HUES6 (cell line): ENCODE measurements around the gene BHLHE23.

Experiments
- H3K27ac ChIP-seq: 2 replicates; pipeline ENCODE4 v1.7.0; 2013; ENCODE audit warnings: low read depth, mild to moderate bottlenecking, low read length, inconsistent platforms
- H3K27me3 ChIP-seq: 2 replicates; pipeline ENCODE4 v1.6.1; 2013; ENCODE audit warnings: low read length; ENCODE audit not compliant: control insufficient read depth, insufficient read depth
- H3K36me3 ChIP-seq: 2 replicates; pipeline ENCODE4 v1.6.1; 2013; ENCODE audit warnings: low read length; ENCODE audit not compliant: control insufficient read depth, insufficient read depth
- H3K4me1 ChIP-seq: 2 replicates; pipeline ENCODE4 v1.6.1; 2013; ENCODE audit warnings: low read length; ENCODE audit not compliant: control insufficient read depth, insufficient read depth
- H3K4me3 ChIP-seq: 2 replicates; pipeline ENCODE4 v1.5.1; 2013; ENCODE audit warnings: low read depth, low read length
- H3K9ac ChIP-seq: one replicate; pipeline ENCODE4 v1.6.1; 2013; ENCODE audit warnings: mild to moderate bottlenecking, low read length
- H3K9me3 ChIP-seq: 2 replicates; pipeline ENCODE4 v1.6.1; 2013; ENCODE audit warnings: low read depth, low read length; ENCODE audit not compliant: control insufficient read depth, insufficient read depth

The BHLHE23 gene

GRCh38 chr20:63014710-63015109, 7.9 kb upstream of the BHLHE23 start:
- H3K4me1 ChIP-seq, result peaks cover 14% of the 10 kb centered on the region
- no peaks in the 10 kb centered on the region for H3K36me3 ChIP-seq
- H3K9ac ChIP-seq, result no peak overlapping the region
- H3K9me3 ChIP-seq, result peaks cover 8% of the 10 kb centered on the region; the same call in 1 of the 2 replicates
- H3K27me3 ChIP-seq, result peaks cover 83% of the 10 kb centered on the region
- H3K4me3 ChIP-seq, result peak overlapping the region; percentile 19; the same call in 1 of the 2 replicates
- no peak overlapping the region for H3K27ac ChIP-seq

- peak overlapping the region; percentile 19; the same call in 1 of the 2 replicates for H3K4me3 ChIP-seq
- peaks cover 84% of the 10 kb centered on the region for H3K27me3 ChIP-seq
- no peak overlapping the region for H3K27ac ChIP-seq
- peaks cover 8% of the 10 kb centered on the region; the same call in 1 of the 2 replicates for H3K9me3 ChIP-seq
- peaks cover 16% of the 10 kb centered on the region for H3K4me1 ChIP-seq
- no peak overlapping the region for H3K9ac ChIP-seq
- no peaks in the 10 kb centered on the region for H3K36me3 ChIP-seq
Observed at GRCh38 chr20:63014287-63014686, 7.5 kb upstream of the BHLHE23 start.

DNA sequence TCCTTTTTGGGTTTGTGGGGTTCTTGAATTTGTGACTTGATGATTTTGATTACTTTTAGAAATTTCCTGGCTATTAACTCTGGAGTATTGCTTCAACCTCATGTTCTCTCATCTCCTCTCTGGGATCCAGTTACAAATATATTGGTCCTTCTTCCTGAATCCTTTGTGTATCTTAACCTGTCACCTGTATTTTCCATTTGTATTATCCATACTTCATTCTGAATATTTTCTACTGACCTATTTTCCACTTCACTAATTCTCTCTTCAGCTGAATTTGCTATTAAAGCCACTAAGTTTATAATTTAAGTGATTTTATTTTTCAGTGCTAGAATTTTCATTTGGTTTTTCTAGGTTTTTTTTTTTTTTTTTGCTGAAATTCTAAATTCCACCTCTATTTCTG, 6.4 kb upstream of the BHLHE23 start:
- Histone ChIP-seq H3K9me3 (peaks cover 8% of the 10 kb centered on the region; the same call in 1 of the 2 replicates), H3K27ac (no peak overlapping the region), H3K4me1 (peaks cover 26% of the 10 kb centered on the region), H3K36me3 (no peaks in the 10 kb centered on the region), H3K4me3 (no peak overlapping the region), H3K9ac (no peak overlapping the region), H3K27me3 (peaks cover 90% of the 10 kb centered on the region)

- Histone ChIP-seq H3K9me3 (peaks cover 8% of the 10 kb centered on the region; the same call in 1 of the 2 replicates), H3K36me3 (no peaks in the 10 kb centered on the region), H3K9ac (no peak overlapping the region), H3K4me3 (no peak overlapping the region), H3K27ac (no peak overlapping the region), H3K4me1 (peaks cover 34% of the 10 kb centered on the region), H3K27me3 (peaks cover 98% of the 10 kb centered on the region)
Observed at GRCh38 chr20:63011798-63012197, 5.0 kb upstream of the BHLHE23 start.

DNA sequence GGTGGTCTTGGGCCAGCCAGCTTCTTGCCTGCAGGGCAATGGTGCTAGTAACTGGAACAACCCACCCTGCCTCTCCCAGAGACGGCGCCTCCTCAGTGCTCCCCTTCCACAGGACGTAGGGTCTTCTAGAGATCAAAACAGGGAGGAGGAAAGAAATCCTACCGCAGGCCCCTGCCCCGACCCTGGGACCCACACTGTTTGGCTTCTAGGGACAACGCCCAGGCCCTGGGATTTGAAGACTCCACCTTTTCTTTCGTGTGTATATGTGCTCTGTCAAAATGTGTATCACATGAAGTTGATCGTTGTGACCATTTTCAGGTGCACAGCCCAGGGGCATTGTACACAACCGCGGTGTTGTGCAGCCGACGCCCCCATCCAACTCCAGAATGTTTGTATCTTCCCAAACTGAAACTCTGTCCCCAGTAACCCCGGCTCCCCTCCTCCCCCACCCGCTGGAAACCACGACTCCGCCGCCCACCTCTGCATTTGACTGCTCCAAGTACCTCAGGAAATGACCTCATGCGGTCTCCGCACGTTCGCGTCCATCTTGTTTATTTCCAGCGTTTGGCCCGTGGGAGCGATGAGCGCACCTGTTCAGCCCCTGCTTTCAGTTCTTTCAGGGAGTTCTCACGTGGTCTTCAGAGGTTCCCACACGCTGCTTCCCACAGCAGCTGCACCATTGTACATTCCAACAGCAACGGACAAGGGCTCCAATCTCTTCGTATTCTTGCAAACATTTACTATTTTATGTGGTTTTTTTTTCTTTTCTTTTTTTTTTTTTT, 3.4 kb upstream of the BHLHE23 start:
- peaks cover 32% of the 10 kb centered on the region for H3K4me1 ChIP-seq
- peaks cover 8% of the 10 kb centered on the region; the same call in 1 of the 2 replicates for H3K9me3 ChIP-seq
- peak overlapping the region; percentile 48 for H3K4me3 ChIP-seq
- peaks cover 98% of the 10 kb centered on the region for H3K27me3 ChIP-seq
- H3K27ac ChIP-seq, result no peak overlapping the region
- no peak overlapping the region for H3K9ac ChIP-seq
- no peaks in the 10 kb centered on the region for H3K36me3 ChIP-seq

GRCh38 chr20:63009045-63009961, 2.5 kb upstream of the BHLHE23 start:
- Histone ChIP-seq H3K4me1 (peaks cover 35% of the 10 kb centered on the region), H3K27me3 (peaks cover 98% of the 10 kb centered on the region), H3K9ac (no peak overlapping the region), H3K4me3 (peak overlapping the region; percentile 48), H3K9me3 (peaks cover 8% of the 10 kb centered on the region; the same call in 1 of the 2 replicates), H3K36me3 (no peaks in the 10 kb centered on the region), H3K27ac (no peak overlapping the region)

- Histone ChIP-seq H3K4me1 (peaks cover 40% of the 10 kb centered on the region), H3K27me3 (peaks cover 98% of the 10 kb centered on the region), H3K9me3 (peaks cover 8% of the 10 kb centered on the region; the same call in 1 of the 2 replicates), H3K36me3 (no peaks in the 10 kb centered on the region), H3K27ac (no peak overlapping the region), H3K4me3 (peak overlapping the region; percentile 48), H3K9ac (no peak overlapping the region)
Observed at GRCh38 chr20:63008541-63009044, 1.8 kb upstream of the BHLHE23 start.

DNA sequence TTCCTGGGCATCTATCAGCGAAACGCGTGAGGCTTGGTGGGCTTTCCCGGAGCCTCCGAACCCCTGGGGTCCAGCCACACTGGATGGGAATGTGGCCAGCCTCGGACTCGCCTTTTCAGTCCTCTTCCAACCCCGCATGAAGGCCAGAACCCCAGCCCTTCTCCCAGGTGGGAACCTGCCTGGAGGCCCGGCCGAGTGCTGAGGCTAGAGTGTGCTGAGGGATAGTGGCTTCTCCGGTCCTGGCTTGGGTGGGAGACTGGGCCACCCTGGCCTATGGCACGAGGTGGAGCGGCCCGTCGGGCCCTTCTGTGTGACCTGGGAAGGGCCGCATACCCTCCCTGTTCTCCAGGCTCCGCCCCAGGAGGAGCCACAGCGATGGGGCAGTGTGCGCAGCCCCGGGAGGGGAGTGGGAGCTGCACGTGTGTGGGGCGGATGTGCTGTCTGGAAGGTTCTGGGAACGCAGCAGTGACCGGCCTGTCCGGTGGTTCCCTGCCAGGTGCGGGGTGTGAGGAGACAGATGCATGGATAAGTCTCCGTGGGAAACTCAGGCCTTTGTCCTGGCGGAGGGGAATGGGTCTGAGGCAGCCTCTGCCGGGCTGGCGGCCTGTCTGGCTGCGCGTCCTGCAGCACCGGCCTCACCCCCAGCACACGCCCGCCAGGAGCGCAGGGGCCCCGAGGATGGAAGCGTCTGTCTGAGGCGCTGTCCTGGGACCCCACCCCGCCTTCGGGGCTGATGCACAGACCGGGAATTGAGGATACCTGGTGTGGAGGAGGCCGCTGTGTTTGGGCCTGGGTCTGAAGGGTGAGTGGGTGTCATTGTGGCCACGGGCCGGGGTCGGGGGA, 1.1 kb upstream of the BHLHE23 start:
- Histone ChIP-seq H3K4me1 (peaks cover 46% of the 10 kb centered on the region), H3K4me3 (peak overlapping the region; percentile 46), H3K9me3 (peaks cover 4% of the 10 kb centered on the region; the same call in 1 of the 2 replicates), H3K27me3 (peaks cover 98% of the 10 kb centered on the region), H3K36me3 (no peaks in the 10 kb centered on the region), H3K27ac (no peak overlapping the region), H3K9ac (no peak overlapping the region)

- no peaks in the 10 kb centered on the region for H3K9me3 ChIP-seq
- no peak overlapping the region for H3K27ac ChIP-seq
- no peaks in the 10 kb centered on the region for H3K36me3 ChIP-seq
- peaks cover 46% of the 10 kb centered on the region for H3K4me1 ChIP-seq
- peak overlapping the region; percentile 46 for H3K4me3 ChIP-seq
- H3K9ac ChIP-seq, result no peak overlapping the region
- peaks cover 98% of the 10 kb centered on the region for H3K27me3 ChIP-seq
Observed at GRCh38 chr20:63007360-63007645, 539 bp upstream of the BHLHE23 start.

DNA sequence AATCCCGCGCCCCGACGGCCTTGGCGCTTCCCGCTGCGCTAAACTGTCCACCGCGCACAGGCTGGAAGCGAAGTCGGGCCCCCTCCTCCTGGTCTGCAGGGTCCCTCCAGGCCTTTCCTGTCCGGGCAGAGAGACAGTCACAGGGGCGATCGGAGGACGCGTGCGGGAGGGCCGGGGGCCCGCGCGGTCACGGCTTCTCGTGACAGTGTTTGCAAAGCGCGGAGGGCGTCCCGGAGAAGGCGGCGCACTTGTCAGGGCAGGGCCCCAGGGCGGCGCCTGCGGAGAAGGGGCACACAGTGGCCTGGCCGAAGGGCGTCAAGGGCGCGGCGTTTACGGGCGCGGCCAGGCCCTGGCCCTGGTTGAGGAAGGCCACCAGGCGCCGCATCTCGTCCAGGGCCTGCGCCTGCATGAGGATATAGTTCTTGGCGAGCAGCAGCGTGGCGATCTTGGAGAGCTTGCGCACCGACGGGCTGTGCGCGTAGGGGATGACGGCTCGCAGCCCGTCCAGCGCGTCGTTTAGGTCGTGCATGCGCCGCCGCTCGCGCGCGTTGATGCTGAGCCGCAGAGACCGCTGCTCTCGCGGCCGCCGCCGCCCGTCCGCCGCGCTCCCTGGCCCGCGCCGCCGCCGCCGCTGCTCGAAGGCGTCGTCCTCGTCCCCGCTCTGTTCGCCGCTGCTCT, 763 bp downstream of the BHLHE23 start:
- peaks cover 46% of the 10 kb centered on the region for H3K4me1 ChIP-seq
- peak overlapping the region; percentile 46; the same call in 1 of the 2 replicates for H3K4me3 ChIP-seq
- no peaks in the 10 kb centered on the region for H3K36me3 ChIP-seq
- no peak overlapping the region for H3K9ac ChIP-seq
- peaks cover 97% of the 10 kb centered on the region for H3K27me3 ChIP-seq
- no peaks in the 10 kb centered on the region for H3K9me3 ChIP-seq
- no peak overlapping the region for H3K27ac ChIP-seq
